Small intestine (tissue), 16 donors: ENCODE data around the gene SNTN. TPM values are rescaled to one million over a fixed set of nuclear protein-coding genes. Genes with fewer than 3 reads are reported as not detected.

Experiments
- DNase-seq, 2 donors: peaks; one replicate each; pipeline versions ENCODE4 v3.0.0 to v3.0.0-alpha.2; 2013
- FAIRE-seq: peaks from 2 replicates; lab custom pipeline; 2012; peaks lifted over from hg19 to GRCh38; lab: Jason Lieb, UNC
- H3K27ac ChIP-seq, 3 donors: one replicate each; pipeline ENCODE4 v1.5.1; 2013; ENCODE audit warnings: low read length in 2 of 3, mild to moderate bottlenecking in 2 of 3, control low read depth in 1 of 3, inconsistent platforms in 1 of 3, low read depth in 1 of 3, moderate library complexity in 1 of 3
- H3K27me3 ChIP-seq, 3 donors: one replicate each; pipeline ENCODE4 v1.6.1; 2013; ENCODE audit warnings: low read length in 3 of 3, inconsistent platforms in 1 of 3; ENCODE audit not compliant: control insufficient read depth in 3 of 3, insufficient read depth in 3 of 3
- H3K36me3 ChIP-seq, 3 donors: one replicate each; pipeline ENCODE4 v1.6.1; 2013; ENCODE audit warnings: low read length in 3 of 3, inconsistent platforms in 1 of 3, low read depth in 1 of 3, mild to moderate bottlenecking in 1 of 3, moderate library complexity in 1 of 3; ENCODE audit not compliant: control insufficient read depth in 3 of 3, insufficient read depth in 2 of 3
- H3K4me1 ChIP-seq, 3 donors: one replicate each; pipeline ENCODE4 v1.6.1; 2013; ENCODE audit warnings: low read length in 2 of 3, inconsistent platforms in 1 of 3, low read depth in 1 of 3, mild to moderate bottlenecking in 1 of 3, moderate library complexity in 1 of 3; ENCODE audit not compliant: control insufficient read depth in 3 of 3, insufficient read depth in 2 of 3
- H3K4me3 ChIP-seq, 3 donors: one replicate each; pipeline ENCODE4 v1.5.1; 2013; ENCODE audit warnings: low read length in 3 of 3, control low read depth in 1 of 3, inconsistent platforms in 1 of 3, low read depth in 1 of 3, mild to moderate bottlenecking in 1 of 3, moderate library complexity in 1 of 3
- H3K9me3 ChIP-seq, 2 donors: one replicate each; pipeline ENCODE4 v1.6.1; 2013; ENCODE audit warnings: low read depth in 1 of 2, low read length in 1 of 2; ENCODE audit not compliant: control insufficient read depth in 2 of 2, insufficient read depth in 1 of 2
- WGBS, 3 donors: extraction: QIAGEN DNeasy Blood & Tissue Kit; methylation state at CpG; one replicate each; pipeline ENCODE4 v1.1.7; 2013; 5-methylcytosine and 5-hydroxymethylcytosine counted together
- long read RNA-seq, 10 donors: transcript quantifications; one replicate each; lab custom pipeline, GENCODE V29; 2026
- polyA plus RNA-seq, 4 donors: library from polyadenylated mRNA; stranded (reverse) in 3 of 4; unstranded in 1 of 4; fragments of 200-250 nt in 3 of 4; fragments of 120-200 nt in 1 of 4; gene quantifications; one replicate each; pipeline versions ENCODE4 v1.2.1 to v1.2.3, GENCODE V29; 2013
- donor health status: healthy with polysubstance abuse.
- donor health status: control.
- donor health status: control.
- donor health status: Bipolar disorder and iron deficiency.
- donor health status: healthy.

The SNTN gene
- under 1 TPM in 2 of 4 donors, not detected in 2; 0.04 to 0.09 TPM for polyA plus RNA-seq
- long read RNA-seq, donor 1, result 0 reads
- long read RNA-seq, donor 2, result 0 reads
- long read RNA-seq, donor 3, result 0 reads
- long read RNA-seq, donor 4, result 0 reads
- long read RNA-seq, donor 5, result 0 reads
- long read RNA-seq, donor 6, result 0 reads
- long read RNA-seq, donor 7, result 0 reads
- long read RNA-seq, donor 8, result 0 reads
- long read RNA-seq, donor 9, result 0 reads
- long read RNA-seq, donor 10, result 0 reads

DNA sequence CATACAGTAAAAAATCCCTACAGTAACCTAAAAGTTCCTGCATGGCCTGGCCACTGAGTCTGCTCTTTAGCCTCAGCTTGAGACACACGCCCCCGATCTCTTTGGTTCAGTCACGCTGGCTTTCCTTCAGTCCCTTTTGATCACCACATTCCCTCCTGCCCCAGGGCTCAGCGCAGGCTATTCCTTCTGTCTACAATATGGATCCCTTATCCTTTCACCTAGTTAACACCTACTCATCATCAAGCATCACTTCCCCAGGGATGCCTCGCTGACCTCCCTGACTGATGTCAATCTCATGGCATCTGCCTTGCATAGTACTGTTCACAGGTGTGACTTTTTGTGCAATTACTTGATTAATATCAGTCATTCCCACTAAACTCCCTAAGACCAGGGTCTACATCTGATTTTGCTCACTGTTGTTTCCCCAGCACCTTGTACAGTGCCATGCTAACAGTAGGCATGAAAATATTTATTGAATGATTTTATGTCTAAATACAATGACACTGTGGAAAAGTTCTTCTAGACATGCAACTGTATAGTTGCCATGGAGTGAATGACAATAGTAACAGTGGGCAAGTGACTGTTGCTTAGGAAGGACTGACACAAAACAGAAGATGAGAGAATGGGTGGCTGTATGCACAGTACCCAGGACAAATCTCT, at the start of gene SNTN:
SNTN (plus strand) TSS at position 610 of the 660 bp plus-strand sequence; CDS start at position 623, 13 bp downstream.
- H3K27ac ChIP-seq, result no peak within 1 kb of the TSS
- DNase-seq, result no peak
- H3K36me3 ChIP-seq, result no peaks in the 10 kb centered on the region
- WGBS, 3 donors, result 82 to 88% (median 82%) methylated on average over 5 of the region's 5 CpGs
- FAIRE-seq, result no peak
- peaks cover 0 to 4% of the 10 kb centered on the region in 2 donors for H3K9me3 ChIP-seq
- H3K27me3 ChIP-seq, result no peaks in the 10 kb centered on the region
- no peak within 1 kb of the TSS for H3K4me3 ChIP-seq
- no peaks in the 10 kb centered on the region for H3K4me1 ChIP-seq

DNA sequence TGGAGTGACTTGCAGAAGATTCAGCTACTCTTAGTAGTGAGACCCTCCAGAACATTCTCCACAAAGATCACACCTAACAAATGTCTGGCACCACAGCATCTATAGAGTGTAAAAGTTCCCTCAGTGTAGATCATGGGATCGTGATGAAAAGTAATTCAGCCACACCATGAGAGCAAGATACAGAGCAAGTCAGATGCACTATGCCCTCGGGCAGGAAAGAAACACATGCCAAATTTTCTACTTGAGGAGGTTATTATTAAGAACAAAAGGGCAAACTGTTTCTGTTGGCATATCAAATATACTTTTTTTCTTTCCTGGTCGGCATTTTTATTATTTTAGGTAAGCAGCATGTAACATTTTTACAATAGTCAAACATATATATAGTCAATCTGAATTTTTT, 44.8 kb upstream of the SNTN start:
- no peak overlapping the region for H3K27ac ChIP-seq
- no peaks in the 10 kb centered on the region for H3K36me3 ChIP-seq
- peaks cover 0 to 3% (median 0%) of the 10 kb centered on the region in 3 donors for H3K27me3 ChIP-seq
- DNase-seq (peak in 1 of 2 donors; percentile 25), FAIRE-seq (no peak)
- H3K9me3 ChIP-seq, result no peaks in the 10 kb centered on the region
- no peak overlapping the region for H3K4me3 ChIP-seq
- WGBS, 3 donors, result 13 to 51% (median 32%) methylated on average over 3 of the region's 3 CpGs
- H3K4me1 ChIP-seq, result no peaks in the 10 kb centered on the region

DNA sequence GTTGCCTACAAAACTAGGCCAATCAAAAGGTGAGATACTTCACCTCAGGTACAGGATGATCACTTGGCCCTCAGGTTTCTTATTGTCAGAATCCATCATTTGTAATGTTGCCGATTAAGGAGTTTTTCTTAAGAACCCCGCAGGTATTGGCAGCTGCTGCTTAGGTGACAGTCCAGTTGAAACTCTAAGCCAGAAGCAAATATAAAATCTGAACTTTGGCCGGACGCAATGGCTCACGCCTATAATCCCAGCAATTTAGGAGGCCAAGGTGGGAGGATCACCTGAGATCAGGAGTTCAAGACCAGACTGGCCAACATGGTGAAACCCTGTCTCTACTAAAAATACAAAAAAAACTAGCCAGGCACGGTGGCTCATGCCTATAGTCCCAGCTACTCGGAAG, 43.1 kb upstream of the SNTN start:
- DNase-seq, result no peak
- peaks cover 0 to 3% (median 0%) of the 10 kb centered on the region in 3 donors for H3K27me3 ChIP-seq
- no peak for FAIRE-seq

DNA sequence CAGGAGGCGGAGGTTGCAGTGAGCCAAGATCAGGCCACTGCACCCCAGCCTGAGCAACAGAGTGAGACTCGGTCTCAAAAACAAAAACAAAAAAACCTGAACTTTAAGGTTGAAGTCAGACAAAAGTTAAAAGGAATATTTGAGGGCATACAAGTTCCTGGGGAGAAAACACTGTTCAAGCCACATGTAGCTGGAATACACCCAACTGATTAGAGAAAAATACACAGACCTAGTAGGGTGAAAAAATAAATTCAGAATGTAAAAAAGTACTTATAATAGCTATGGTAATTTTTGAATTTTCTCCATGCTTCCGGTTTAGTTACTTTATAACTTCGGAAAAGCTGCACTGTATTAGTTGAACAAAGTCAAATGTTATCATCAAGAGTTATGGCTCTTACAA, 42.6 kb upstream of the SNTN start:
- DNase-seq, result no peak
- Histone ChIP-seq H3K27me3 (peaks cover 0 to 3% (median 0%) of the 10 kb centered on the region in 3 donors), H3K4me1 (no peaks in the 10 kb centered on the region), H3K27ac (no peak overlapping the region), H3K4me3 (no peak overlapping the region), H3K9me3 (no peaks in the 10 kb centered on the region), H3K36me3 (no peaks in the 10 kb centered on the region)
- WGBS, 3 donors, result 86 to 97% (median 92%) methylated on average over 4 of the region's 4 CpGs
- no peak for FAIRE-seq

More for the DNA sequence above, 43.1 kb upstream of the SNTN start:
- H3K36me3 ChIP-seq, result no peaks in the 10 kb centered on the region
- H3K4me3 ChIP-seq, result no peak overlapping the region
- 62 to 84% (median 69%) methylated on average over 7 of the region's 7 CpGs for WGBS, 3 donors
- H3K4me1 ChIP-seq, result no peaks in the 10 kb centered on the region
- H3K27ac ChIP-seq, result no peak overlapping the region
- no peaks in the 10 kb centered on the region for H3K9me3 ChIP-seq

DNA sequence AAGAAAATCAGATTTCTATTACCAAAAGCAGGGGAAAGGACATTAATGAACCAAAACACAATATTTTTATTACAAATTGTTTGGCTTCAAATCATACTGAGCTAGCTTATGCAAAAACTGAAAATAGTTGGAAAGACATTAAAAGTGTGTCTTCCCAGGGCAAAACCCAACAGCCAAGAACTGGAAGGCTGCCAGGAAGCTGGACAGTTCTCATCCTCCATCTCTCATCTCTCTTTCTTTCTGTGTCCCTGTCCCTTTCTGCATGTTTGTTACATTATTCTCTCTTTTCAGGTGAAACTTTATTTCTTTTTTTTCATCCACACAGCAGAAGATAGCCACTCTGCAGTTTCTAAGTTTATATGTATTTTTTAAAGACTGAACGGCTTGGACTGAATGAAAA, 41.1 kb upstream of the SNTN start:
- Histone ChIP-seq H3K36me3 (no peaks in the 10 kb centered on the region), H3K4me1 (no peaks in the 10 kb centered on the region), H3K4me3 (no peak overlapping the region), H3K27me3 (no peaks in the 10 kb centered on the region), H3K27ac (no peak overlapping the region), H3K9me3 (no peaks in the 10 kb centered on the region)
- 78 to 93% (median 91%) methylated on average over 1 of the region's 1 CpG for WGBS, 3 donors
- DNase-seq (no peak), FAIRE-seq (no peak)

DNA sequence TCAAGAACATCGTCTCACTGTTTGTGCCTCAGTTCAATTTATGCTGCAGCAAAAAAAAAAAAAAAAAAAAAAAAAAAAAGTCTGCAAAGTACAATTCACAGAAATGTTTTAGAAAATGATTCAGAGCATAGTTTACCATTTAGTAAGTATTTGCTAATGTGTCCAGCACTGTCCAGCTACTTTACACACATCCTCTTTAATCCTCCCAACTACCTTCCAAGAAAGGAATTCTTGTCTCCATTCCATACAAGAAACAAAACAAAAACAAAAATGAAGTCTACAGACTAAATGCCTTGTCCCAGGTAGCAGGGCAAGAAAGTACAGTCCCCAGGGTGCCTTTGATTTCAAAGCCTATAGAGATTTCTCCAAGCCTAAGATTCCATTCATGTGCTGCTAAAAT, 38.9 kb upstream of the SNTN start:
- DNase-seq, result no peak
- WGBS, 3 donors, result 44 to 84% (median 63%) methylated on average over 1 of the region's 1 CpG
- no peak overlapping the region for H3K27ac ChIP-seq
- no peaks in the 10 kb centered on the region for H3K27me3 ChIP-seq
- H3K9me3 ChIP-seq, result no peaks in the 10 kb centered on the region
- H3K36me3 ChIP-seq, result no peaks in the 10 kb centered on the region
- FAIRE-seq, result no peak
- H3K4me1 ChIP-seq, result no peaks in the 10 kb centered on the region
- no peak overlapping the region for H3K4me3 ChIP-seq

DNA sequence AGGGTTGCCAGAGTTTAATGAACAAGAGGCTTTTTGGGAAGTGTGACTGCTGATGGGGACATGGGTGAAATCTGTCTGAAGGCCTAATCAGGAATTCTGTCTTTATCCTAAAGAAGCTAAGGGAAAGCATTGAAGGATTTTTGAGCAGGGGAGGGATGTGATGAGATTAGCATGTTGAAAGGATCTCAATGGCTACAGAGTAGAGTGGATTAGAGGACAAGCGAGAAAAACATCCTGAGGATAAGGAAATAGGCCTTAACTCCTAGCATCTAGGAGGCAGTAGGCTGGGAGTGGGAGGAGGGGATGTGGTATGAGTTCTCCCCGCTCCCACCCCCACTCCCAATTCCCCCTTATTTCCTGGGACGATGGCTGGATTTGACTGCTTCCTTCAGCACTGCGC, 35.1 kb upstream of the SNTN start:
- 65 to 90% (median 74%) methylated on average over 4 of the region's 4 CpGs for WGBS, 3 donors
- Histone ChIP-seq H3K27ac (no peak overlapping the region), H3K36me3 (no peaks in the 10 kb centered on the region), H3K4me3 (no peak overlapping the region), H3K9me3 (no peaks in the 10 kb centered on the region), H3K27me3 (no peaks in the 10 kb centered on the region), H3K4me1 (no peaks in the 10 kb centered on the region)
- no peak for DNase-seq
- no peak for FAIRE-seq

DNA sequence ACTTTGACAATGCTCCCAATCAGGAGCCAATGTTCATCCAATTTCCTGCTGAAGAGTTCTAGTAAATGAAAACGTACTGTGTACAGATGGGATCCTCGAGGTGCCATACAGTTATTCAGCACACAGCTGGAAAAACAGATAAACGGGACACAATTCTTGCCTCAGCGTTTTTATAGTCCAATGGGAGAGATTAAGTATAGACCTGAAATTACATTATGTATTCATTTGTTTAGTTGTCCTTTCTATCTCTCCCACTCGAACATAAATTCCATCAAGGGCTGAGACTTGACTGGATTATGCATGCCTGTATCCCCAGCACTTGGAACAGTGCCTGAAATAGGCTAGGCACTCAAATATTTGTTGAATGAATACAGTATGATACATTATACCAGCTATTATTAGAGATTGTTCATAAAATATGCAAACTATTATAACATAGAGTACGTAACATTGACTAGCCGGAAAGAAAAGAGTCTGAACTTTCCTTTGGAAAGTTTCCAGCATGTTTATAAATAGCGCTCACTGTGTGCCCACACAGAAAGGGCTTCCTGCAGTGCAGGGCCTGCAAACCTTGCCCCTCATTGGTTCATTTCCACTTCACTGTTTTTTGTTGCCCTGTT, 27.4 kb upstream of the SNTN start:
- Histone ChIP-seq H3K27ac (no peak overlapping the region), H3K9me3 (no peaks in the 10 kb centered on the region), H3K36me3 (no peaks in the 10 kb centered on the region), H3K4me3 (no peak overlapping the region), H3K4me1 (no peaks in the 10 kb centered on the region), H3K27me3 (no peaks in the 10 kb centered on the region)
- peak; percentile 3 to 15 for DNase-seq
- 21 to 35% (median 26%) methylated on average over 8 of the region's 8 CpGs for WGBS, 3 donors
- FAIRE-seq, result no peak
